Central memory CD8-positive, alpha-beta T cell (primary cell): ENCODE data around the gene SMPD4.
"Not testable (repeated sequence)": the region's sequence is repeated elsewhere in the genome, so short reads cannot be mapped to it uniquely, and the experiment has no call there.

Source experiments
- ATAC-seq: fragments of 150-1000 bp; cut with Tn5 transposase; replicated peaks from 2 replicates; pipeline ENCODE4 v1.10.0; 2022; ENCODE audit warnings: mild to moderate bottlenecking, moderate FRiP score, moderate number of reproducible peaks; ENCODE audit not compliant: poor library complexity, severe bottlenecking; ENCODE audit errors: extremely low read depth
- DNase-seq, 2 donors: peaks; one replicate each; pipeline ENCODE4 v3.0.0; 2021; ENCODE audit warnings: low spot score in 2 of 2
- H3K27ac Mint-ChIP-seq: one replicate; pipeline ENCODE4 v1.8.0; 2022; ENCODE audit warnings: low read depth, mild to moderate bottlenecking, moderate library complexity, mixed read lengths
- H3K27me3 Mint-ChIP-seq: one replicate; pipeline ENCODE4 v1.8.0; 2022; ENCODE audit warnings: mixed read lengths
- H3K36me3 Mint-ChIP-seq: one replicate; pipeline ENCODE4 v1.8.0; 2022; ENCODE audit warnings: mild to moderate bottlenecking, moderate library complexity, mixed read lengths; ENCODE audit not compliant: insufficient read depth
- H3K4me1 Mint-ChIP-seq: one replicate; pipeline ENCODE4 v1.8.0; 2022; ENCODE audit warnings: mixed read lengths
- H3K4me3 Mint-ChIP-seq: one replicate; pipeline ENCODE4 v1.8.0; 2022; ENCODE audit warnings: mild to moderate bottlenecking, moderate library complexity, mixed read lengths
- H3K9me3 Mint-ChIP-seq: one replicate; pipeline ENCODE4 v1.8.0; 2022; ENCODE audit warnings: mixed read lengths

The SMPD4 gene

GRCh38 chr2:130198343-130198742 lies 16.9 kb upstream of the SMPD4 start, which contains the start of gene TUBA3E:
TSS of gene TUBA3E (minus strand) at chr2:130198439. CDS start at chr2:130198360, 79 bp downstream.
- ATAC-seq (no peak), DNase-seq (no peak)
- no peaks in the 10 kb centered on the region for H3K9me3 Mint-ChIP-seq
- H3K27me3 Mint-ChIP-seq, result no peaks in the 10 kb centered on the region
- no peaks in the 10 kb centered on the region for H3K36me3 Mint-ChIP-seq
- no peaks in the 10 kb centered on the region for H3K4me1 Mint-ChIP-seq
- no peak within 1 kb of the TSS for H3K27ac Mint-ChIP-seq
- H3K4me3 Mint-ChIP-seq, result no peak within 1 kb of the TSS

DNA sequence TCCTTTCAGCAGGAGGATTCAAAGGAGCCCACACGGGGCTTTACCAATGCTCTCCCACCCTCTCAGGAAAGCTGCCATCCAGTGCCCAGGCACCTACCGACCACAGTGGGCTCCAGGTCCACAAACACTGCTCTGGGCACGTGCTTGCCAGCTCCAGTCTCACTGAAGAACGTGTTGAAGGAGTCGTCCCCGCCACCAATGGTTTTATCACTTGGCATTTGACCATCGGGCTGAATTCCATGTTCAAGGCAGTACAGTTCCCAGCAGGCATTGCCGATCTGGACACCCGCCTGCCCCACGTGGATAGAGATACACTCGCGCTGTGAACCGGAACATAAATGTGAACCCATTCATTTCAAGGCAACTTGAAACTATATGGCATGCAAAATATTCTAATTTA lies 14.7 kb upstream of the SMPD4 start:
- not testable (repeated sequence) for DNase-seq, H3K4me1 Mint-ChIP-seq, H3K36me3 Mint-ChIP-seq, ATAC-seq, H3K9me3 Mint-ChIP-seq, H3K27ac Mint-ChIP-seq, H3K4me3 Mint-ChIP-seq, H3K27me3 Mint-ChIP-seq

GRCh38 chr2:130195089-130195635 lies 13.8 kb upstream of the SMPD4 start:
- not testable (repeated sequence) for H3K9me3 Mint-ChIP-seq, DNase-seq, H3K4me1 Mint-ChIP-seq, H3K4me3 Mint-ChIP-seq, H3K36me3 Mint-ChIP-seq, ATAC-seq, H3K27me3 Mint-ChIP-seq, H3K27ac Mint-ChIP-seq

GRCh38 chr2:130193824-130194223 lies 12.4 kb upstream of the SMPD4 start:
- H3K9me3 Mint-ChIP-seq, H3K4me1 Mint-ChIP-seq, H3K36me3 Mint-ChIP-seq, H3K27ac Mint-ChIP-seq, H3K27me3 Mint-ChIP-seq, DNase-seq, ATAC-seq, H3K4me3 Mint-ChIP-seq: not testable (repeated sequence)

DNA sequence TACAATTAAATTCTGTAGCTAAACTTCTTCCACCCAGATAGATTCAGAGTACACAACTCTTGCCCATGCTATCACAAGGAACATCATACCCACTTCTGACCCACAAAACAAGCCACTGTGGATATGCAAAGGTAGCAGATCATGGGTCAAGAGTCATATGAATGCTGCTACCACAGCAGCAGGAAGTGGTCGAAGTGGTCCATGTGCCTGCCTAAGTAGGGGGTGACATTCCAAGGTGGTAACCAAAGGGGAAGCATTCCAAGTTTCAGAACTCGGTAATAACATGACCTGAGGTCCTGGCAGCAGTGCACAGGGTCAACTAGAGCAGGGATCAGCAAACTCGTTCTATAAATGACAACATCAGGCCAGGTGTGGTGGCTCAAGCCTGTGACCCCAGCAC lies 11.0 kb upstream of the SMPD4 start:
- H3K9me3 Mint-ChIP-seq, H3K27me3 Mint-ChIP-seq, H3K36me3 Mint-ChIP-seq, H3K4me1 Mint-ChIP-seq, H3K27ac Mint-ChIP-seq, DNase-seq, ATAC-seq, H3K4me3 Mint-ChIP-seq: not testable (repeated sequence)

DNA sequence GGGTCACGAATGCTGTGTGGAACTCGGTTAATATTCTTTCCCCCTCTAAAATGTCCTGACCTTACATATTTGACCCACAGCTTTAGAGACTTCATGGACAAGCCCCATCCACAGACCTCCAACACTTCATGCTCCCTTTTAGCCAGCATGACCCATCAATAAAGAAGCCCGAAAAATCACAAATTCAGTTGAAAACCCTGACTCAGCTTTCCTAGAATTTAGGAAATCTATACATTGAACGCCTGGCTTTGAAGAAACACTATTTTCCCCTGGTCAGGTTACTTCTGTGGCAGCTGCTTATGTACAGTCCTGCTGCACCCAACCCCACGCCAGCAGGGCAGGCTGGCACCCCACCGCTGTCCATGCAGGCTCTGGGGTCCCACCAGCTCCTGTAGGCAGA lies 9.9 kb upstream of the SMPD4 start:
- not testable (repeated sequence) for H3K27me3 Mint-ChIP-seq, H3K4me1 Mint-ChIP-seq, H3K27ac Mint-ChIP-seq, H3K4me3 Mint-ChIP-seq, ATAC-seq, DNase-seq, H3K36me3 Mint-ChIP-seq, H3K9me3 Mint-ChIP-seq

- no peaks in the 10 kb centered on the region for H3K9me3 Mint-ChIP-seq
- H3K36me3 Mint-ChIP-seq, result peaks cover 3% of the 10 kb centered on the region
- no peak overlapping the region for H3K27ac Mint-ChIP-seq
- DNase-seq (no peak), ATAC-seq (no peak)
- H3K27me3 Mint-ChIP-seq, result no peaks in the 10 kb centered on the region
- no peaks in the 10 kb centered on the region for H3K4me1 Mint-ChIP-seq
- no peak overlapping the region for H3K4me3 Mint-ChIP-seq
These were observed 8.8 kb upstream of the SMPD4 start for GRCh38 chr2:130190237-130190636.

- H3K36me3 Mint-ChIP-seq, H3K4me3 Mint-ChIP-seq, DNase-seq, ATAC-seq, H3K27ac Mint-ChIP-seq, H3K27me3 Mint-ChIP-seq, H3K9me3 Mint-ChIP-seq, H3K4me1 Mint-ChIP-seq: not testable (repeated sequence)
These were observed 7.6 kb upstream of the SMPD4 start for GRCh38 chr2:130188958-130189357.

DNA sequence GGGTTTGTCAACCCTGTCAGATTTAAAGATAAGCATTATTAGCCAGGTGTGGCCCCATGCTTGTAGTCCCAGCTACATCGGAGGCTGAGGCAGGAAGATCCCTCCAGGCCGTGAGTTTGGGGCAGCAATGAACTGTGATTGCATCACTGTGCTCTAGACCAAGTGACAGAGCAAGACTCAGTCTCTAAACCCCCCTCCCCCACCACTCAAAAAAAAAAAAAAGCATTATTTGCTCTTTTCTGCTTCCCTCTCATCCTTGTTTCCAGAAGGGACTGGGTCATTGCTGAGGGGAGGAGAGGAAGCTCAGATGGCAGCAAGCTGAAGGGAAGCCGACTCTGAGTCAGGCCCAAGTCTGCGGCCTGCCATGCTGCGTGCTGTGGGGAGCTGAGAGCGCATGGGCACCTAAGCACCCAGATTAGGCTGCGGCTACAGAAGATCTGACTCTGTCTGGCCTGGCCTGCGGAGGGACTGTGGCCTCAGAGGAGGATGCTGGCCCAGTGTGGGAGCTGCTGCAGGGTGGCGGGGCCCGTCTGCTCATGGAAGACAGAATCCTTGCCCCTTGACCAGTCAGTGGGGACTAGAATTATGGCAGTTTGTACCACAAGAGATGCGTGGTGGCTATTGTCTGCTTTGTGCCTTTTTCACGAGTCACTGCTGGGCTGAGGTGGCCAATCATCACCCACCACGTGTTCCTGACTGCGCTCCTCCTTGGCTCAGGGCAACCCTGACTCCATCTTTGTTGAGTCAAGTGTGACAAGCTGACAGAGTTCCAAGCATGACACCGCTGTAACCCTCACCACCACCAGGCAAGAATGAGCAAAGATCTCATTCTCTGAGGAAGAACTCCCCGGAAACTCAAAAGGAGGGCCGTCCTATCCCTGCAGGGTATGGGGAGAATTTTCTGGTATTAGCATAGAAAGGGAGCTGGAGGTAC lies 6.7 kb upstream of the SMPD4 start:
- not testable (repeated sequence) for ATAC-seq, H3K4me3 Mint-ChIP-seq, DNase-seq, H3K9me3 Mint-ChIP-seq, H3K27me3 Mint-ChIP-seq, H3K4me1 Mint-ChIP-seq, H3K36me3 Mint-ChIP-seq, H3K27ac Mint-ChIP-seq

- no peak overlapping the region for H3K4me3 Mint-ChIP-seq
- DNase-seq, result no peak
- H3K9me3 Mint-ChIP-seq, result no peaks in the 10 kb centered on the region
- peaks cover 5% of the 10 kb centered on the region for H3K36me3 Mint-ChIP-seq
- H3K27ac Mint-ChIP-seq, result no peak overlapping the region
- no peak for ATAC-seq
- H3K4me1 Mint-ChIP-seq, result peaks cover 12% of the 10 kb centered on the region
- H3K27me3 Mint-ChIP-seq, result no peaks in the 10 kb centered on the region
These were observed 5.9 kb upstream of the SMPD4 start for GRCh38 chr2:130187268-130187667.

DNA sequence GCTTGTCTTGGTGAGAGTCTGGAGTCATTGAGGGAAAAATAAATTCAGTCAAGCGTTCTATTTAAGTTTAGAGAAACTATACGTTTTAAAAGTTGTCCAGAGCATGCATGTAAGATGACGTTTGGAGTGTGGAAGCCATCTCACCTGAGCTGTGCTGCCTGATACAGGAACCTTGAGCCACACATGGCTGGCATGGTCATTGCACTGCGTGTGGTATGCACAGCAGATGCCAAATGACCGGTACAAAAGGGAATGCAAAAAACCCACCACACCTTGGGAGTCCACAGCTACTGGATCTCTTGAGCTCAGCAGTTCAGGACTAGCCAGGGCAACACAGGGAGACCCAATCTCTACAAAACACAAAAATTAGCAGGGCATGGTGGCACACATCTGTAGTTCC lies 5.0 kb upstream of the SMPD4 start:
- Mint-ChIP-seq H3K4me1 (peaks cover 12% of the 10 kb centered on the region), H3K27ac (no peak overlapping the region), H3K4me3 (no peak overlapping the region), H3K27me3 (no peaks in the 10 kb centered on the region), H3K36me3 (peaks cover 10% of the 10 kb centered on the region), H3K9me3 (no peaks in the 10 kb centered on the region)
- ATAC-seq (no peak), DNase-seq (no peak)

DNA sequence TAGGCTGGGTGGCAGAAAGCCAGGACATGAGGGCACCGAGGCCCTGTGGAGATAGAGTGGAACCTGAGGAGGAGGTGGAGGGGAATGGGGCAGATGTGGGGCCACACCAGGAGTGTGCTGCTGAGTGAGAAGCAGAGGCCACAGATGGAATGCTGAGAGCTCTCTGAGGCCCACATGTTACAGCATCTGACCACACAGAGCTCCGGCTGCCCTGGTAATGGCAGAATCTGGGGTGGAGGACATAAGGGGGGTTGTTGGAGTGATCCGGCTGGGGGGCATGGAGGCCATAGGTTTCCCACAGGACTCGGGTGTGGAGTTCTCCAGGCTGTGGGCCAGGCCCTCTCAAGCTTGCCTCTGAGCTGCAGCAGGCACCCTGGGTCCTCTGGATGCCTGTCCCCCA lies 4.5 kb upstream of the SMPD4 start:
- peaks cover 16% of the 10 kb centered on the region for H3K4me1 Mint-ChIP-seq

DNA sequence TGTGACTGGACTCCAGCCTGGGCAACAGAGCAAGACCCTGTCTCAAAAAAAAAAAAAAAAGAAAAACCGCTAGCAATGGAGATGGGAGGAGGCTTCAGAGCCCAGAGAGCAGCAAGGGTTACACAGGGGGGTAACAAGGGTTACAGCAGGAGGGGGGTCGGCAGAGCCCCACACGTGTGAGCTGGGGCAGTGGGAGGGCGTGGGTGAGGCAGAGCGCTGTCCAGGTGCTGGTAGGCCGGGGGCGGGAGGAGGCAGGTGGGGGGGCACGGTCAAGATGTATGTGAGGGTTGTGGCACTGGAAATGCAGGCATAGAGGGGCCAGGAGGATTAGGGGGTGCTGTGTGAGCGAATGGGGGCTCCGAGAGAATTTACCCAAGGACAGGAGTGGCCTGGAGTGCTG lies 4.0 kb upstream of the SMPD4 start:
- DNase-seq (no peak), ATAC-seq (no peak)
- H3K27ac Mint-ChIP-seq, result no peak overlapping the region
- peaks cover 17% of the 10 kb centered on the region for H3K36me3 Mint-ChIP-seq
- H3K27me3 Mint-ChIP-seq, result no peaks in the 10 kb centered on the region
- peaks cover 19% of the 10 kb centered on the region for H3K4me1 Mint-ChIP-seq
- H3K4me3 Mint-ChIP-seq, result no peak overlapping the region
- no peaks in the 10 kb centered on the region for H3K9me3 Mint-ChIP-seq

More for the DNA sequence above, 4.5 kb upstream of the SMPD4 start:
- DNase-seq (no peak), ATAC-seq (no peak)
- Mint-ChIP-seq H3K27me3 (no peaks in the 10 kb centered on the region), H3K27ac (no peak overlapping the region), H3K9me3 (no peaks in the 10 kb centered on the region), H3K4me3 (no peak overlapping the region), H3K36me3 (peaks cover 15% of the 10 kb centered on the region)
